HepG2 (cell line): Measurements from ENCODE around the gene LRRC34. TPM values are rescaled to one million over a fixed set of nuclear protein-coding genes. Genes with fewer than 3 reads are reported as not detected.

Experiments
- AGO1 ChIP-seq: fragments of 200-400 bp; formaldehyde crosslinking; IDR thresholded peaks from 2 replicates; pipeline ENCODE4 v1.6.1; 2017; ENCODE audit warnings: mild to moderate bottlenecking, low read depth, low read length, moderate library complexity; ENCODE audit not compliant: poor library complexity, severe bottlenecking
- ARNTL ChIP-seq: sonication (generic); formaldehyde crosslinking; IDR thresholded peaks from 2 replicates; pipeline ENCODE4 v1.4.0; 2020; ENCODE audit warnings: mild to moderate bottlenecking, missing genetic modification reagents
- ATM ChIP-seq: fragments of 450-650 bp; IDR thresholded peaks from 2 replicates; pipeline ENCODE4 v1.7.1; 2017; ENCODE audit warnings: mild to moderate bottlenecking, borderline replicate concordance
- HOXA5 ChIP-seq: sonication (generic); formaldehyde crosslinking; IDR thresholded peaks from 2 replicates; pipeline ENCODE4 v1.4.0; 2020; ENCODE audit warnings: missing genetic modification reagents
- JDP2 ChIP-seq: sonication (generic); formaldehyde crosslinking; IDR thresholded peaks from 2 replicates; pipeline ENCODE4 v1.8.1; 2022; ENCODE audit warnings: missing genetic modification reagents, borderline replicate concordance
- NAIF1 ChIP-seq: sonication (generic); formaldehyde crosslinking; IDR thresholded peaks from 2 replicates; pipeline ENCODE4 v1.5.0; 2020; ENCODE audit warnings: mild to moderate bottlenecking, missing genetic modification reagents, borderline replicate concordance
- ONECUT2 ChIP-seq: sonication (generic); formaldehyde crosslinking; IDR thresholded peaks from 2 replicates; pipeline ENCODE4 v1.4.0; 2020; ENCODE audit warnings: missing genetic modification reagents
- PLRG1 ChIP-seq: fragments of 450-650 bp; conservative IDR thresholded peaks from 2 replicates; pipeline ENCODE4 v1.6.1; 2016
- POGZ ChIP-seq: sonication (generic); formaldehyde crosslinking; IDR thresholded peaks from 2 replicates; pipeline ENCODE4 v1.4.0; 2020; ENCODE audit warnings: mild to moderate bottlenecking, missing genetic modification reagents
- RELA ChIP-seq: sonication (generic); formaldehyde crosslinking; IDR thresholded peaks from 2 replicates; pipeline ENCODE4 v1.4.0; 2020; ENCODE audit warnings: missing genetic modification reagents
- SALL2 ChIP-seq: sonication (generic); formaldehyde crosslinking; IDR thresholded peaks from 2 replicates; pipeline ENCODE4 v1.8.1; 2023; ENCODE audit warnings: mild to moderate bottlenecking, missing genetic modification reagents, inconsistent platforms
- SATB2 ChIP-seq: sonication (generic); formaldehyde crosslinking; IDR thresholded peaks from 2 replicates; pipeline ENCODE4 v1.5.0; 2020; ENCODE audit warnings: missing genetic modification reagents
- SMAD9 ChIP-seq: sonication (generic); formaldehyde crosslinking; IDR thresholded peaks from 2 replicates; pipeline ENCODE4 v1.5.1; 2020; ENCODE audit warnings: mild to moderate bottlenecking, missing genetic modification reagents
- SP140L ChIP-seq: sonication (generic); formaldehyde crosslinking; IDR thresholded peaks from 2 replicates; pipeline ENCODE4 v1.4.0; 2020; ENCODE audit warnings: missing genetic modification reagents, borderline replicate concordance
- STAG1 ChIP-seq: sonication (generic); formaldehyde crosslinking; IDR thresholded peaks from 2 replicates; pipeline ENCODE4 v1.4.0; 2020; ENCODE audit warnings: missing genetic modification reagents
- U2AF1 ChIP-seq: fragments of 200-400 bp; formaldehyde crosslinking; optimal IDR thresholded peaks from 2 replicates; pipeline ENCODE3; 2017; ENCODE audit warnings: mild to moderate bottlenecking, low read depth, low read length
- ZBTB1 ChIP-seq: sonication (generic); formaldehyde crosslinking; IDR thresholded peaks from 2 replicates; pipeline ENCODE4 v1.4.0; 2020; ENCODE audit warnings: missing genetic modification reagents, borderline replicate concordance
- ZBTB21 ChIP-seq: sonication (generic); formaldehyde crosslinking; IDR thresholded peaks from 2 replicates; pipeline ENCODE4 v1.4.0; 2020; ENCODE audit warnings: missing genetic modification reagents
- ZFX ChIP-seq: sonication (generic); formaldehyde crosslinking; IDR thresholded peaks from 2 replicates; pipeline ENCODE4 v1.4.0; 2020; ENCODE audit warnings: mild to moderate bottlenecking, low read depth, missing genetic modification reagents, moderate library complexity
- ZNF382 ChIP-seq: sonication (generic); formaldehyde crosslinking; IDR thresholded peaks from 2 replicates; pipeline ENCODE4 v1.5.0; 2020; ENCODE audit warnings: missing genetic modification reagents, mild to moderate bottlenecking, borderline replicate concordance
- ZNF44 ChIP-seq: sonication (generic); formaldehyde crosslinking; IDR thresholded peaks from 2 replicates; pipeline ENCODE4 v1.5.1; 2020; ENCODE audit warnings: mild to moderate bottlenecking, missing genetic modification reagents
- ZNF567 ChIP-seq: sonication (generic); formaldehyde crosslinking; IDR thresholded peaks from 2 replicates; pipeline ENCODE4 v1.8.1; 2023; ENCODE audit warnings: mild to moderate bottlenecking, missing genetic modification reagents, borderline replicate concordance
- ZNF639 ChIP-seq: conservative IDR thresholded peaks from 2 replicates; pipeline ENCODE4 v1.6.1; 2018; ENCODE audit warnings: missing genetic modification reagents
- ZNF709 ChIP-seq: sonication (generic); formaldehyde crosslinking; IDR thresholded peaks from 2 replicates; pipeline ENCODE4 v1.5.0; 2020; ENCODE audit warnings: mild to moderate bottlenecking, missing genetic modification reagents
- ZNF781 ChIP-seq: sonication (generic); formaldehyde crosslinking; IDR thresholded peaks from 2 replicates; pipeline ENCODE4 v1.5.1; 2020; ENCODE audit warnings: borderline replicate concordance, mild to moderate bottlenecking, missing genetic modification reagents; ENCODE audit errors: not compliant biosample characterization
- polyA plus RNA-seq, 8 experiments: library from polyadenylated mRNA; depleted of rRNA in 3 of 8; stranded (reverse) in 7 of 8; unstranded in 1 of 8; fragments of >200 nt; fragmentation: Illumina TruSeq in 4 of 8; extraction: Trizol in 4 of 8; gene quantifications; 2 replicates each; pipeline versions ENCODE4 v1.2.1 to v1.2.3, GENCODE V29; 2011 to 2016; ENCODE audit warnings: low read depth in 4 of 8, missing spikeins in 1 of 8, mixed read lengths in 1 of 8; ENCODE audit not compliant: insufficient read depth in 1 of 8
- total RNA-seq, 5 experiments: library from RNA; depleted of rRNA; stranded (reverse); fragments of >200 nt; fragmentation: Illumina TruSeq; extraction: Trizol; gene quantifications; 2 replicates each; pipeline ENCODE4 v1.2.3, GENCODE V29; 2016; ENCODE audit warnings: low read depth in 1 of 5
- TF ChIP-seq, protein P1 (sequence below): sonication (generic); formaldehyde crosslinking; IDR thresholded peaks from 2 replicates; pipeline ENCODE4 v1.5.0; 2020; ENCODE audit warnings: missing genetic modification reagents
- TF ChIP-seq, protein P2 (sequence below): sonication (generic); formaldehyde crosslinking; IDR thresholded peaks from 2 replicates; pipeline ENCODE4 v1.5.0; 2020; ENCODE audit warnings: mild to moderate bottlenecking, missing genetic modification reagents
- TF ChIP-seq, protein P3 (sequence below): sonication (generic); formaldehyde crosslinking; conservative IDR thresholded peaks from 2 replicates; pipeline ENCODE4 v1.5.0; 2020; ENCODE audit warnings: missing genetic modification reagents
- TF ChIP-seq, protein P4 (sequence below): IDR thresholded peaks from 2 replicates; pipeline ENCODE4 v1.6.1; 2012; ENCODE audit warnings: inconsistent platforms

The LRRC34 gene
- total and polyA plus RNA-seq, 2 of the 13 experiments (the other 11 are each of a cell fraction or from before 2014, with no cell fraction given): not detected

- no peak for TF ChIP-seq ONECUT2
- TF ChIP-seq ZNF781: no peak
- TF ChIP-seq, protein P1, sequence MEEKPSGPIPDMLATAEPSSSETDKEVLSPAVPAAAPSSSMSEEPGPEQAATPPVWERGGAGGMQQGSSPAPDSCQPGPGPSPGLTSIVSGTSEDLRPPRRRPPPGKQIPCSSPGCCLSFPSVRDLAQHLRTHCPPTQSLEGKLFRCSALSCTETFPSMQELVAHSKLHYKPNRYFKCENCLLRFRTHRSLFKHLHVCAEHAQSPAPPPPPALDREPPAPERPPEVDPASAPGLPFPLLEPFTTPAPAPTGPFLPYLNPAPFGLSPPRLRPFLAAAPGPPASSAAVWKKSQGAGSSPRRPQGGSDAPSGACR (CRISPR knock-in tag): no peak
- 0 out of 2 replicates have a peak, but pooled peaks have one; percentile 7 for TF ChIP-seq ZNF709
- TF ChIP-seq SMAD9 (CRISPR knock-in tag): no peak
- no peak for TF ChIP-seq PLRG1
- TF ChIP-seq ZNF44 (CRISPR knock-in tag): no peak
- TF ChIP-seq ZNF567 (CRISPR knock-in tag): no peak
- TF ChIP-seq SALL2: no peak
- TF ChIP-seq ZNF382 (CRISPR knock-in tag): no peak
- TF ChIP-seq JDP2 (CRISPR knock-in tag): no peak
- TF ChIP-seq, protein P2, sequence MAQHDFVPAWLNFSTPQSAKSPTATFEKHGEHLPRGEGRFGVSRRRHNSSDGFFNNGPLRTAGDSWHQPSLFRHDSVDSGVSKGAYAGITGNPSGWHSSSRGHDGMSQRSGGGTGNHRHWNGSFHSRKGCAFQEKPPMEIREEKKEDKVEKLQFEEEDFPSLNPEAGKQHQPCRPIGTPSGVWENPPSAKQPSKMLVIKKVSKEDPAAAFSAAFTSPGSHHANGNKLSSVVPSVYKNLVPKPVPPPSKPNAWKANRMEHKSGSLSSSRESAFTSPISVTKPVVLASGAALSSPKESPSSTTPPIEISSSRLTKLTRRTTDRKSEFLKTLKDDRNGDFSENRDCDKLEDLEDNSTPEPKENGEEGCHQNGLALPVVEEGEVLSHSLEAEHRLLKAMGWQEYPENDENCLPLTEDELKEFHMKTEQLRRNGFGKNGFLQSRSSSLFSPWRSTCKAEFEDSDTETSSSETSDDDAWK (CRISPR knock-in tag): no peak
- no peak for TF ChIP-seq ZNF639
- no peak for TF ChIP-seq NAIF1
- TF ChIP-seq, protein P3, sequence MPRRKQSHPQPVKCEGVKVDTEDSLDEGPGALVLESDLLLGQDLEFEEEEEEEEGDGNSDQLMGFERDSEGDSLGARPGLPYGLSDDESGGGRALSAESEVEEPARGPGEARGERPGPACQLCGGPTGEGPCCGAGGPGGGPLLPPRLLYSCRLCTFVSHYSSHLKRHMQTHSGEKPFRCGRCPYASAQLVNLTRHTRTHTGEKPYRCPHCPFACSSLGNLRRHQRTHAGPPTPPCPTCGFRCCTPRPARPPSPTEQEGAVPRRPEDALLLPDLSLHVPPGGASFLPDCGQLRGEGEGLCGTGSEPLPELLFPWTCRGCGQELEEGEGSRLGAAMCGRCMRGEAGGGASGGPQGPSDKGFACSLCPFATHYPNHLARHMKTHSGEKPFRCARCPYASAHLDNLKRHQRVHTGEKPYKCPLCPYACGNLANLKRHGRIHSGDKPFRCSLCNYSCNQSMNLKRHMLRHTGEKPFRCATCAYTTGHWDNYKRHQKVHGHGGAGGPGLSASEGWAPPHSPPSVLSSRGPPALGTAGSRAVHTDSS: no peak
- TF ChIP-seq SATB2 (CRISPR knock-in tag): no peak
- TF ChIP-seq STAG1 (CRISPR knock-in tag): no peak
- no peak for TF ChIP-seq ZBTB21 (CRISPR knock-in tag)
- TF ChIP-seq ARNTL (CRISPR knock-in tag): no peak
- TF ChIP-seq ATM: no peak
- no peak for TF ChIP-seq ZFX (CRISPR knock-in tag)
- no peak for TF ChIP-seq AGO1
- no peak for TF ChIP-seq RELA (CRISPR knock-in tag)
- TF ChIP-seq POGZ (CRISPR knock-in tag): no peak
- TF ChIP-seq, protein P4, sequence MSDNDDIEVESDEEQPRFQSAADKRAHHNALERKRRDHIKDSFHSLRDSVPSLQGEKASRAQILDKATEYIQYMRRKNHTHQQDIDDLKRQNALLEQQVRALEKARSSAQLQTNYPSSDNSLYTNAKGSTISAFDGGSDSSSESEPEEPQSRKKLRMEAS: no peak; the same call in 1 of the 2 replicates
- no peak for TF ChIP-seq ZBTB1 (CRISPR knock-in tag)
- peak; percentile 84 for TF ChIP-seq U2AF1
- no peak for TF ChIP-seq SP140L
- TF ChIP-seq HOXA5 (CRISPR knock-in tag): no peak
These were observed 48.3 kb downstream of the LRRC34 start (continued) for GRCh38 chr3:169764312-169764881.
